ENCODE measurements around the gene CUL5. TPM values are rescaled to one million over a fixed set of nuclear protein-coding genes. Genes with fewer than 3 reads are reported as not detected.
"Not testable (repeated sequence)": the region's sequence is repeated elsewhere in the genome, so short reads cannot be mapped to it uniquely, and the experiment has no call there.

CUL5 gene
- polyA plus RNA-seq, 2 donors, result 3.2 to 4.9 TPM

DNA sequence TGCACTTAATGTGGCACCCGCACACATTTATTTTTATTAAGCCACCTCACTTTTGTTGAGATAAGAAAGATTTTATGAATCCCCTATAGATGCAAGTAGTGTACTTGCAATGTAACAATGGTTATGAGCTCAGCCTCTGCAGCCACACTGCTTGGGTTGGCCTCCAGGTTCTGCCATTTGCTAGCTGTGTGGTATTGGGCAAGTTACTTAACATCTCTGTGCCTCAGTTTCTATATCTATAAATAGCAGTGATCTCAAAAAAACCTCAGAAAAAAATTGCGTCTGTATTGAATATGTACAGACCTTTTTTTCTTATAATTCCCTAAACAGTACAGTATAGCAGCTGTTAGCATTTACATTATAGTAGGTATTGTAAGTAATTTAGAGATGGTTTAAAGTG, 10.0 kb downstream of the CUL5 start:
- Histone ChIP-seq H3K4me3 (ENCODE audit: low read depth in 1 of 2, low read length in 2 of 2) (no peak overlapping the region), H3K36me3 (ENCODE audit: control insufficient read depth in 2 of 2, insufficient read depth in 2 of 2, low read length in 1 of 2) (no peaks in the 10 kb centered on the region), H3K4me1 (ENCODE audit: control insufficient read depth in 2 of 2, insufficient read depth in 2 of 2, low read length in 1 of 2) (no peaks in the 10 kb centered on the region), H3K27ac (ENCODE audit: low read depth in 2 of 2, low read length in 1 of 2) (no peak overlapping the region), H3K9me3 (ENCODE audit: control insufficient read depth in 2 of 2, insufficient read depth in 1 of 2, low read depth in 1 of 2, low read length in 1 of 2) (no peaks in the 10 kb centered on the region), H3K27me3 (ENCODE audit: control insufficient read depth in 1 of 2, insufficient read depth in 2 of 2, low read length in 2 of 2) (no peaks in the 10 kb centered on the region)
- WGBS, 2 donors, result 91 to 96% methylated on average over 2 of the region's 2 CpGs

DNA sequence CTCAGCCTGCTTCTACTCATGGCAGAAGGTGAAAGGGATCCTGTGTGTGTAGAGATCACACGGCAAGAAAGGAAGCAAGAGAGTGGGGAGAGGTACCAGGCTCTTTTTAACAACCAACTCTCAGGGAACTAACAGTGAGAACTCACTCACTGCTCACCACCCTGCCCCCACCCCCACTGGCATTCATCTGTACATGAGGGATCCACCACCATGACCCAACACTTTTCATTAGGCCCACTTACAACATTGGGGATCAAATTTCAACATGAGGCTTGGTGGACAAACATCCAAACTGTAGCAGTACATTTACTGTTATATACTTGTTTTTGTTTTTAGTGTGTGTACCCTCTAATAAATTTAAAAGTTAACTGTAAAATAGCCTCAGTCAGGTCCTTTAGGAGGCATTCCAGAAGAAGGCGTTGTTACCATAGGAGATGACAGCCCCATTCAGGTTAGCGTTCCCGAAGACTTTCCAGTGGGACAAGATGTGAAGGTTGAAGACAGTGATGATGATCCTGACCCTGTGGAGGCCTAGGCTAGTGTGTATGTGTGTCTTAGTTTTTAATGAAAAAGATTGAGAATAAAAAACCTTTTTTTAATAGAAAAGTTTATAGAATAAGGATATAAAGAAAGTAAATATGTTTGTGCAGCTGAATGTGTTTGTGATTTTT, 11.3 kb downstream of the CUL5 start:
- Histone ChIP-seq H3K27me3 (ENCODE audit: control insufficient read depth in 1 of 2, insufficient read depth in 2 of 2, low read length in 2 of 2) (no peaks in the 10 kb centered on the region), H3K9me3 (ENCODE audit: control insufficient read depth in 2 of 2, insufficient read depth in 1 of 2, low read depth in 1 of 2, low read length in 1 of 2) (no peaks in the 10 kb centered on the region), H3K4me3 (ENCODE audit: low read depth in 1 of 2, low read length in 2 of 2) (no peak overlapping the region), H3K4me1 (ENCODE audit: control insufficient read depth in 2 of 2, insufficient read depth in 2 of 2, low read length in 1 of 2) (no peaks in the 10 kb centered on the region), H3K27ac (ENCODE audit: low read depth in 2 of 2, low read length in 1 of 2) (no peak overlapping the region), H3K36me3 (ENCODE audit: control insufficient read depth in 2 of 2, insufficient read depth in 2 of 2, low read length in 1 of 2) (no peaks in the 10 kb centered on the region)
- 67 to 89% methylated on average over 4 of the region's 4 CpGs for WGBS, 2 donors

DNA sequence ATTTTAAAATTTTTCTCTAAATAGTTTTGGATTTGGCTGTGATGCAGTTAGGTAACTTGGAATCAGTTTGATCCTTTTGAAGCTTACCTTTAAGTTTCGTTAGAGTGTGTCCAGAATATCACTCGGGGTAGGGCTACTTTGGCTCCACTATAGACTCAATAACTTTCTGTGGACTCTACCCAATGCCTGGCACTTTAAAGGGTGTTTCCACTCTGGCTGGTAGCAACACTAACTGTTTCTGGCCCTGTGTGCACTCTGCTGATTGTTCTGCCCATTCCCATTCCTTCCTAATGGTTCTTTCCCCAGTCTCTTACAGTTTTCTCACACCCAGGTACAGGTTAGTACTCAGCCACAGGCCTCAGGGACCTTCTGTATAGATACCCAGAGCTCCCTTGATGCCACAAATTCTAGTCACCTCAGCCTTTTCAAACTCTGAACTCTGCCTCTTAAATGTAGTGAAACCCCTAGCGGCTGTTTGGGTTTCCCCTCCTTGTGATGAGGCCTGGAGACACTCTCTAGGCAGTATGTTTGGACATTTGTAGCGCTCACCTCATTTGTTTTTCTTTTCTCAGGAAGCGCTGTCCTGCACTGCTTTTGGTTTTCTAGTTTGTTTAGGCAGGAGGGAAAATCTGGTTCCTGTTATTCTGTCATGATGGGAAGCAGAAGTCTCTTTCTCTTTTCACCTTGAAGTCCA, 16.8 kb downstream of the CUL5 start:
- H3K4me3 ChIP-seq (ENCODE audit: low read depth in 1 of 2, low read length in 2 of 2), result no peak overlapping the region
- H3K4me1 ChIP-seq (ENCODE audit: control insufficient read depth in 2 of 2, insufficient read depth in 2 of 2, low read length in 1 of 2), result no peaks in the 10 kb centered on the region
- no peaks in the 10 kb centered on the region for H3K36me3 ChIP-seq (ENCODE audit: control insufficient read depth in 2 of 2, insufficient read depth in 2 of 2, low read length in 1 of 2)
- H3K9me3 ChIP-seq (ENCODE audit: control insufficient read depth in 2 of 2, insufficient read depth in 1 of 2, low read depth in 1 of 2, low read length in 1 of 2), result no peaks in the 10 kb centered on the region
- H3K27ac ChIP-seq (ENCODE audit: low read depth in 2 of 2, low read length in 1 of 2), result no peak overlapping the region
- H3K27me3 ChIP-seq (ENCODE audit: control insufficient read depth in 1 of 2, insufficient read depth in 2 of 2, low read length in 2 of 2), result no peaks in the 10 kb centered on the region
- 51 to 57% methylated on average over 5 of the region's 5 CpGs for whole genome bisulfite sequencing, 2 donors

DNA sequence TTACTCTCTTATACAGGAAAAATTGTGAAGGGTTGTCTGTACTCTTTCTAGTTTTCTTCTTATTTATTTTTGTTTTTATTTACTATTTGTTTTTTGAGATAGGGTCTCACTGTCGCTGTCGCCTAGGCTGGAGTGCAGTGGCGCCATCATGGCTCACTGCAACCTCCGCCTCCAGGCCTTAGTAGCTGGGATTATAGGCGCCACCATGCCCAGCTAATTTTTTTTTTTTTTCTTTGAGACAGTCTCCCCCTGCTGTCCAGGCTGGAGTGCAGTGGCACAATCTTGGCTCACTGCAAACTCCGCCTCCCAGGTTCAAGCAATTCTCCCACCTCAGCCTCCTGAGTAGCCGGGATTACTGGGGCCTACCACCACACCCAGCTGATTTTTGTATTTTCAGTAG, 18.4 kb downstream of the CUL5 start:
- no peaks in the 10 kb centered on the region for H3K36me3 ChIP-seq (ENCODE audit: control insufficient read depth in 2 of 2, insufficient read depth in 2 of 2, low read length in 1 of 2)
- 98 to 99% methylated on average over 7 of the region's 7 CpGs for WGBS, 2 donors
- H3K9me3 ChIP-seq (ENCODE audit: control insufficient read depth in 2 of 2, insufficient read depth in 1 of 2, low read depth in 1 of 2, low read length in 1 of 2), result no peaks in the 10 kb centered on the region
- H3K27ac ChIP-seq (ENCODE audit: low read depth in 2 of 2, low read length in 1 of 2), result no peak overlapping the region
- H3K4me1 ChIP-seq (ENCODE audit: control insufficient read depth in 2 of 2, insufficient read depth in 2 of 2, low read length in 1 of 2), result no peaks in the 10 kb centered on the region
- no peak overlapping the region for H3K4me3 ChIP-seq (ENCODE audit: low read depth in 1 of 2, low read length in 2 of 2)
- no peaks in the 10 kb centered on the region for H3K27me3 ChIP-seq (ENCODE audit: control insufficient read depth in 1 of 2, insufficient read depth in 2 of 2, low read length in 2 of 2)

DNA sequence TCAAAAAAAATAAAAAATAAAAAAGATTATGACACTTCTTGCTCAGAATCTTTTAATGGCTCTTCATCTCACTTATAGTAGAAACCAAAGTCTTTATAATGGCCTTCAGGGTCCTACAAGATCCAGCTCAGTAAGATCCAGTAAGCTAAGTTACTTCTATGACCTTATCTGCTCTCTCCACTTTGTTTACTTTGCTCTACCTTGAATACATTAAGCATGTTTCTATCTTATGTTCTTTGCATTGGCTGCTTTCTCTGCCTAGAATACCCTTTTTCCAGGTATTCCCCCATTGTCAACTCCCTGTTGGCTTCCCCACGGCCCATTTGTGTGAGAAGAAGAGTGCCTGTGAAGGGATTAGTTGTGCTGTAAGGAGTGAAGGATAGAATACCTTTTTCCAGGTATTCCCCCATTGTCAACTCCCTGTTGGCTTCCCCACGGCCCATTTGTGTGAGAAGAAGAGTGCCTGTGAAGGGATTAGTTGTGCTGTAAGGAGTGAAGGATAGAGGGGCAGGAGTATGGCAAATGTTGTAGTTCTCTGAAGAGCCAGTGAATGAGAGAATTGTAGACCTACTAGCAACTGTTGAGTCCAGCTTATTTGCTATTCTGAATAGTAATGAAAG, 20.2 kb downstream of the CUL5 start:
- WGBS, 2 donors, result 79 to 80% methylated on average over 2 of the region's 2 CpGs

DNA sequence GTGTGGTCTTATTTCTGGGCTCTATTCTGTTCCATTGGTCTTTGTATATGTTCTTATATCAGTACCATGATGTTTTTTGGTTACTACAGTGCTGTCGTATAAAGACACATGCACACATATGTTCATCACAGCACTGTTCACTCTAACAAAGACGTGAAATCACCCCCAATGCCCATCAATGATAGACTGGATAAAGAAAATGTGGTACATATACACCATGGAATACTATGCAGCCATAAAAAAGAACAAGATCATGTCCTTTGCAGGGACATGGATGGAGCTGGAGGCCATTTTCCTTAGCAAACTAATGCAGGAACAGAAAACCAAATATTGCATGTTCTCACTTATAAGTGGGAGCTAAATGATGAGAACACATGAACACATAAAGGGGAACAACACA, 22.9 kb downstream of the CUL5 start:
- H3K4me1 ChIP-seq (ENCODE audit: control insufficient read depth in 2 of 2, insufficient read depth in 2 of 2, low read length in 1 of 2); H3K27me3 ChIP-seq (ENCODE audit: control insufficient read depth in 1 of 2, insufficient read depth in 2 of 2, low read length in 2 of 2); H3K27ac ChIP-seq (ENCODE audit: low read depth in 2 of 2, low read length in 1 of 2); H3K4me3 ChIP-seq (ENCODE audit: low read depth in 1 of 2, low read length in 2 of 2); H3K36me3 ChIP-seq (ENCODE audit: control insufficient read depth in 2 of 2, insufficient read depth in 2 of 2, low read length in 1 of 2); H3K9me3 ChIP-seq (ENCODE audit: control insufficient read depth in 2 of 2, insufficient read depth in 1 of 2, low read depth in 1 of 2, low read length in 1 of 2): not testable (repeated sequence)
- 99 to 100% methylated on average over 2 of the region's 2 CpGs for WGBS, 2 donors

More for the DNA sequence above, 20.2 kb downstream of the CUL5 start:
- not testable (repeated sequence) for H3K27ac ChIP-seq (ENCODE audit: low read depth in 2 of 2, low read length in 1 of 2); H3K4me3 ChIP-seq (ENCODE audit: low read depth in 1 of 2, low read length in 2 of 2); H3K4me1 ChIP-seq (ENCODE audit: control insufficient read depth in 2 of 2, insufficient read depth in 2 of 2, low read length in 1 of 2); H3K27me3 ChIP-seq (ENCODE audit: control insufficient read depth in 1 of 2, insufficient read depth in 2 of 2, low read length in 2 of 2); H3K9me3 ChIP-seq (ENCODE audit: control insufficient read depth in 2 of 2, insufficient read depth in 1 of 2, low read depth in 1 of 2, low read length in 1 of 2); H3K36me3 ChIP-seq (ENCODE audit: control insufficient read depth in 2 of 2, insufficient read depth in 2 of 2, low read length in 1 of 2)

DNA sequence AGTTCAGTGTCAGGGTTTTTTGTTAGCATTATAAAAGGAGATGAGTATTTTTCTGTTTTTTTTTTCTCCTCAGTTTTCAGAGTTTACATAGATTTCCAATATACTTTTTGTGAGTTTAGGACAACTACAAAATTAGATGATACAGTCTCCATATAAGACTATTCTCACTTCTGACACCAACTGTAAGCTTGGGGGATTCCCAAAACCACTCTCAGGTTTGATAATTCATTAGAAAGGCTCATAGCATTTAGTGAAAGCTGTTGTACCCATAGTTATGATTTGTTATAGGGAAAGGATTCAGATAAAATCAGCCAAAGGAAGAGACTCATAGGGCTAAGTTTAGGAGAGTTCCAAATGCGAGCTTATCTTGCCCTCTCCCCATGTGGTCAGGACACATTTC, 24.1 kb downstream of the CUL5 start:
- WGBS, 2 donors, result 79 to 90% methylated on average over 1 of the region's 1 CpG
- Histone ChIP-seq H3K4me1 (ENCODE audit: control insufficient read depth in 2 of 2, insufficient read depth in 2 of 2, low read length in 1 of 2) (no peaks in the 10 kb centered on the region), H3K27me3 (ENCODE audit: control insufficient read depth in 1 of 2, insufficient read depth in 2 of 2, low read length in 2 of 2) (no peaks in the 10 kb centered on the region), H3K4me3 (ENCODE audit: low read depth in 1 of 2, low read length in 2 of 2) (no peak overlapping the region), H3K9me3 (ENCODE audit: control insufficient read depth in 2 of 2, insufficient read depth in 1 of 2, low read depth in 1 of 2, low read length in 1 of 2) (no peaks in the 10 kb centered on the region), H3K27ac (ENCODE audit: low read depth in 2 of 2, low read length in 1 of 2) (no peak overlapping the region), H3K36me3 (ENCODE audit: control insufficient read depth in 2 of 2, insufficient read depth in 2 of 2, low read length in 1 of 2) (peaks cover 2 to 5% of the 10 kb centered on the region in 2 donors)

DNA sequence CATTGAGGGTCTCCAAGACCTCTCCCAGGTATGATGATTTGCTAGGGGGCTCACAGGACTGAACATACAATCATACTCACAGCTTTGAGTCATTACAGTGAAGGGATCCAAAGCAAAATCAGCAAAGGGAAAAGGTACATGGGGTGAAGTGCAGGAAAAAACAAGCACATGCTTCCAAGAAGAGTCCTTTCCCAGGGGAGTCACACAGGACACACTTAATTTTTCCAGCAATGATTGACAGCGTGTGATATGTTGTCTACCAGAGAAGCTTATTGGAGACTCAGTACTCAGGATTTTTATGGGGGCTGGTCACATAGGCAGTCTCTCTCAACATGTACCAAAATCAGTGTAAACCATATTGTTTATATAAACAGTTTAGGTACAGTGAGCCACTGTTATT, 25.3 kb downstream of the CUL5 start:
- WGBS, 2 donors, result 93 to 96% methylated on average over 1 of the region's 1 CpG
- Histone ChIP-seq H3K9me3 (ENCODE audit: control insufficient read depth in 2 of 2, insufficient read depth in 1 of 2, low read depth in 1 of 2, low read length in 1 of 2) (no peaks in the 10 kb centered on the region), H3K4me1 (ENCODE audit: control insufficient read depth in 2 of 2, insufficient read depth in 2 of 2, low read length in 1 of 2) (no peaks in the 10 kb centered on the region), H3K27ac (ENCODE audit: low read depth in 2 of 2, low read length in 1 of 2) (no peak overlapping the region), H3K4me3 (ENCODE audit: low read depth in 1 of 2, low read length in 2 of 2) (no peak overlapping the region), H3K36me3 (ENCODE audit: control insufficient read depth in 2 of 2, insufficient read depth in 2 of 2, low read length in 1 of 2) (peaks cover 2 to 5% of the 10 kb centered on the region in 2 donors), H3K27me3 (ENCODE audit: control insufficient read depth in 1 of 2, insufficient read depth in 2 of 2, low read length in 2 of 2) (no peaks in the 10 kb centered on the region)

DNA sequence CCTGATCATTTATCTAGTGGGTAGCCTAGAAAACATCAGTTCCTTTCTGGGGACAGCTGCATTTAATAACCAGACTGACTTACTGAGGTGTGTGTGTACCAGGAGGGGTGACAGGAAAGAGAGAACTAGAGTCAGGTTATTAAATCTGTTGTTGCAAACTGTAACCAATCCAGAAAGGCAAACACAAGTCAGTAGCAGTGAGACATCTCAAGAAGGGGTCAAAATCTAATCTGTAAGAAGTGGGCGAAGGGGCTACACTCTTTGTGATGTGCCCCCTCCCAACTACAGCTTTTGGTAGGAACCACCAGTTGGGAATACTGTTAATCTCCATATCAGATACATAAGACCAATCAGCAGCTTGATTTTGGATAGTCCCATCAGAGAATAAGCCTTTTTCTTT, 26.3 kb downstream of the CUL5 start:
- H3K36me3 ChIP-seq (ENCODE audit: control insufficient read depth in 2 of 2, insufficient read depth in 2 of 2, low read length in 1 of 2), result peaks cover 2 to 5% of the 10 kb centered on the region in 2 donors
- no peak overlapping the region for H3K4me3 ChIP-seq (ENCODE audit: low read depth in 1 of 2, low read length in 2 of 2)
- no peaks in the 10 kb centered on the region for H3K4me1 ChIP-seq (ENCODE audit: control insufficient read depth in 2 of 2, insufficient read depth in 2 of 2, low read length in 1 of 2)
- H3K27ac ChIP-seq (ENCODE audit: low read depth in 2 of 2, low read length in 1 of 2), result no peak overlapping the region
- H3K27me3 ChIP-seq (ENCODE audit: control insufficient read depth in 1 of 2, insufficient read depth in 2 of 2, low read length in 2 of 2), result no peaks in the 10 kb centered on the region
- no peaks in the 10 kb centered on the region for H3K9me3 ChIP-seq (ENCODE audit: control insufficient read depth in 2 of 2, insufficient read depth in 1 of 2, low read depth in 1 of 2, low read length in 1 of 2)
- 93 to 96% methylated on average over 1 of the region's 1 CpG for WGBS, 2 donors

DNA sequence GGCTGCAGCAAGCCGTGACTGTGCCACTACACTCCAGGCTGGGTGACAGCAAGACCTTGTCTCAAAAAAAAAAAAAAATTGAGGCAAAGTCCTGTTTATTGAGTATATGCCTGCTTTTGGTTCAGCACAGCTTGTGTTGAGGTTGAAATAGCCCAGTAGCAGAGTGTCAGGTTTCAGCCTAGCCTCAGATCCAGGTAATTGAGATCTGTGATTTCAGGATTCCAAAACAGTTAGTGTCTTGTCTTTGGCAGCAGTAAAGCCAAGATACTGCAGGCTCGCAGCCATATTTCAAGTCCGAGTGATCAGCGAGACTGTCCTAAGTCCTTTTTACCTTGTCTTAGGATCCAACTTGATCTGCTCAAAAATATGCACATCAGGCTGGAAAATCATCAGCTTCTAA, 27.0 kb downstream of the CUL5 start:
- Histone ChIP-seq H3K36me3 (ENCODE audit: control insufficient read depth in 2 of 2, insufficient read depth in 2 of 2, low read length in 1 of 2) (peaks cover 2 to 5% of the 10 kb centered on the region in 2 donors), H3K27ac (ENCODE audit: low read depth in 2 of 2, low read length in 1 of 2) (no peak overlapping the region), H3K4me3 (ENCODE audit: low read depth in 1 of 2, low read length in 2 of 2) (no peak overlapping the region), H3K9me3 (ENCODE audit: control insufficient read depth in 2 of 2, insufficient read depth in 1 of 2, low read depth in 1 of 2, low read length in 1 of 2) (no peaks in the 10 kb centered on the region), H3K4me1 (ENCODE audit: control insufficient read depth in 2 of 2, insufficient read depth in 2 of 2, low read length in 1 of 2) (no peaks in the 10 kb centered on the region), H3K27me3 (ENCODE audit: control insufficient read depth in 1 of 2, insufficient read depth in 2 of 2, low read length in 2 of 2) (no peaks in the 10 kb centered on the region)
- WGBS, 2 donors, result 88 to 90% methylated on average over 4 of the region's 4 CpGs
